CD4-positive, alpha-beta T cell treated with Interleukin-6 at 100 ng/mL for 8 hours (primary cell): Measurements from ENCODE around the gene HES6.
A peak's percentile ranks its signal among the peaks of the same experiment; 100 is the strongest.

Experiments
- DNase-seq: peaks from one replicate; pipeline ENCODE4 v3.0.0-alpha.2; 2020; ENCODE audit warnings: mixed read lengths, low spot score

The HES6 gene

GRCh38 chr2:238233625-238234024 is 6.2 kb downstream of the HES6 start:
- no peak for DNase-seq

- DNase-seq: no peak
Observed at GRCh38 chr2:238231809-238232208, 8.0 kb downstream of the HES6 start.

GRCh38 chr2:238231251-238231793 is 8.5 kb downstream of the HES6 start:
- peak; percentile 73 for DNase-seq

GRCh38 chr2:238230699-238231098 is 9.1 kb downstream of the HES6 start:
- DNase-seq: no peak

- no peak for DNase-seq
Observed at GRCh38 chr2:238228700-238229099, 11.1 kb downstream of the HES6 start.

- DNase-seq: no peak
Observed at GRCh38 chr2:238227587-238228032, 12.2 kb downstream of the HES6 start.

- DNase-seq: no peak
Observed at GRCh38 chr2:238226698-238227586, 12.9 kb downstream of the HES6 start.

GRCh38 chr2:238225911-238226697 is 13.7 kb downstream of the HES6 start:
- no peak for DNase-seq

- no peak for DNase-seq
Observed at GRCh38 chr2:238225121-238225520, 14.7 kb downstream of the HES6 start.

- DNase-seq: no peak
Observed at GRCh38 chr2:238224356-238225035, 15.3 kb downstream of the HES6 start.

- DNase-seq: peak; percentile 19
Observed at GRCh38 chr2:238220892-238221521, 18.8 kb downstream of the HES6 start.

- no peak for DNase-seq
Observed at GRCh38 chr2:238220274-238220891, 19.5 kb downstream of the HES6 start.

- DNase-seq: no peak
Observed at GRCh38 chr2:238216651-238217184, 23.1 kb downstream of the HES6 start.

GRCh38 chr2:238207006-238207405 is 32.8 kb downstream of the HES6 start:
- DNase-seq: no peak

GRCh38 chr2:238203973-238204683 is 35.7 kb downstream of the HES6 start:
- DNase-seq: no peak

- peak; percentile 88 for DNase-seq
Observed at GRCh38 chr2:238203094-238203972, 36.5 kb downstream of the HES6 start, which contains the start of gene ILKAP. Gene ILKAP, minus strand, starts transcription at chr2:238203695. Its CDS starts 142 bp downstream, at chr2:238203553.

- no peak for DNase-seq
Observed at GRCh38 chr2:238202326-238203093, 37.3 kb downstream of the HES6 start.

- no peak for DNase-seq
Observed at GRCh38 chr2:238190445-238190844, 49.4 kb downstream of the HES6 start.
